22Rv1 (cell line): ENCODE data around the gene CSMD2.

Source experiments
- ZFX ChIP-seq: fragments of 450-650 bp; IDR thresholded peaks from 2 replicates; pipeline ENCODE4 v1.6.1; 2017; ENCODE audit warnings: antibody characterized with exemption, borderline replicate concordance
- TF ChIP-seq, protein P1 (sequence below): fragments of 450-650 bp; IDR thresholded peaks from 2 replicates; pipeline ENCODE4 v1.5.1; 2017; ENCODE audit warnings: mild to moderate bottlenecking

DNA sequence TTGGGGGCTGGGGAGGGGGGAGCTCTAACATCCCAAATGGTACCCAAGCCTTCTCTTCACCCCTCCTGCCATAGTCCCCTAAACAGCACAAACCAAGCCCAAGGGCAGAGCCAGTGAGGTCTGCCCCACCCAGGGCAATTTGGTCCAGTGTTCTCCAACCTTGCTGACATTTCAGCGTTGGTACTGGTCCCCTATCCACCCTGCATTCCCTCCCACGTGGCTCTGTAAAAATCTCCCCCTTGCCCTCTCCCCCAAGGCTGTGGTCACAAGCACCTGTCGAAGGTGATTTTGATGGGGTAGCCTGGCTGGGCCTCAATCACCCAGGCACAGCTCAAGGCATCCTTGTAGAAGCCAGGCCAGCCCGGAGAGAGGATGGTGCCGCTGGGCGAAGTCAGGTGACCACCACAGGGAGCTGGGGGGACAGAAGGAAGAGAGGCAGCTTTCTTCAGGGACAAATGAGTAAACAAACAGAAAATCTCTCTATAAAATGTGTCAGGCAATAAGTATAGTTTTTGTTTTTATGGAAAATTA lies 438.7 kb downstream of the CSMD2 start:
- TF ChIP-seq, protein P1, sequence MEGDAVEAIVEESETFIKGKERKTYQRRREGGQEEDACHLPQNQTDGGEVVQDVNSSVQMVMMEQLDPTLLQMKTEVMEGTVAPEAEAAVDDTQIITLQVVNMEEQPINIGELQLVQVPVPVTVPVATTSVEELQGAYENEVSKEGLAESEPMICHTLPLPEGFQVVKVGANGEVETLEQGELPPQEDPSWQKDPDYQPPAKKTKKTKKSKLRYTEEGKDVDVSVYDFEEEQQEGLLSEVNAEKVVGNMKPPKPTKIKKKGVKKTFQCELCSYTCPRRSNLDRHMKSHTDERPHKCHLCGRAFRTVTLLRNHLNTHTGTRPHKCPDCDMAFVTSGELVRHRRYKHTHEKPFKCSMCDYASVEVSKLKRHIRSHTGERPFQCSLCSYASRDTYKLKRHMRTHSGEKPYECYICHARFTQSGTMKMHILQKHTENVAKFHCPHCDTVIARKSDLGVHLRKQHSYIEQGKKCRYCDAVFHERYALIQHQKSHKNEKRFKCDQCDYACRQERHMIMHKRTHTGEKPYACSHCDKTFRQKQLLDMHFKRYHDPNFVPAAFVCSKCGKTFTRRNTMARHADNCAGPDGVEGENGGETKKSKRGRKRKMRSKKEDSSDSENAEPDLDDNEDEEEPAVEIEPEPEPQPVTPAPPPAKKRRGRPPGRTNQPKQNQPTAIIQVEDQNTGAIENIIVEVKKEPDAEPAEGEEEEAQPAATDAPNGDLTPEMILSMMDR: no peak
- TF ChIP-seq ZFX: no peak
